Calu3 (cell line): Measurements from ENCODE around the gene SASS6. TPM values are rescaled to one million over a fixed set of nuclear protein-coding genes. Genes with fewer than 3 reads are reported as not detected.
"Not testable (repeated sequence)": the region's sequence is repeated elsewhere in the genome, so short reads cannot be mapped to it uniquely, and the experiment has no call there.

ENCODE experiments used
- BruUV-seq: library from RNA; stranded (reverse); fragments of 400-500 nt; replicated peaks from 2 replicates; lab custom pipeline; 2021; lab: Mats Ljungman, UMichigan
- CTCF ChIA-PET: fragments of 300-600 bp; sonication (Branson Sonifier 250); formaldehyde crosslinking; loops from one replicate; lab custom pipeline; 2022; ENCODE audit warnings: antibody characterized with exemption; lab: Charles Lee
- DNase-seq: peaks from one replicate; pipeline ENCODE4 v3.0.0; 2022
- H3K27ac Mint-ChIP-seq: one replicate; pipeline ENCODE4 v1.8.0; 2022; ENCODE audit warnings: mixed read lengths; ENCODE audit not compliant: unreplicated experiment
- H3K27me3 Mint-ChIP-seq: one replicate; pipeline ENCODE4 v1.8.0; 2022; ENCODE audit warnings: mixed read lengths; ENCODE audit not compliant: unreplicated experiment
- H3K36me3 Mint-ChIP-seq: one replicate; pipeline ENCODE4 v1.8.0; 2022; ENCODE audit warnings: mild to moderate bottlenecking, moderate library complexity, mixed read lengths; ENCODE audit not compliant: insufficient read depth, unreplicated experiment
- H3K4me1 Mint-ChIP-seq: one replicate; pipeline ENCODE4 v1.8.0; 2022; ENCODE audit warnings: mild to moderate bottlenecking, low read depth, mixed read lengths; ENCODE audit not compliant: unreplicated experiment
- H3K4me3 Mint-ChIP-seq: one replicate; pipeline ENCODE4 v1.8.0; 2022; ENCODE audit warnings: mild to moderate bottlenecking, low read depth, moderate library complexity, mixed read lengths; ENCODE audit not compliant: unreplicated experiment
- H3K9me3 Mint-ChIP-seq: one replicate; pipeline ENCODE4 v1.8.0; 2022; ENCODE audit warnings: low read depth, mixed read lengths; ENCODE audit not compliant: unreplicated experiment
- CTCF ChIP-seq: fragments of 200-600 bp; IDR thresholded peaks from one replicate; pipeline ENCODE4 v1.8.0; 2022; ENCODE audit warnings: antibody characterized with exemption; ENCODE audit not compliant: unreplicated experiment
- intact Hi-C: fragments of 100-400 bp; cut with micrococcal nuclease; formaldehyde crosslinking; loops from one replicate; pipeline ENCODE4 v1.10.0; 2022; ENCODE audit not compliant: unreplicated experiment
- total RNA-seq: library from RNA; stranded (reverse); gene quantifications from 2 replicates; pipeline ENCODE4 v1.2.3, GENCODE V29; 2022

Gene SASS6
- total RNA-seq, 1 experiment from 2014 or later, result 8.2 TPM

GRCh38 chr1:100050139-100050538 lies 82.6 kb downstream of the SASS6 start:
- Mint-ChIP-seq H3K36me3 (peaks cover 2% of the 10 kb centered on the region), H3K4me1 (peaks cover 20% of the 10 kb centered on the region), H3K4me3 (no peak overlapping the region), H3K27me3 (no peaks in the 10 kb centered on the region), H3K27ac (no peak overlapping the region), H3K9me3 (no peaks in the 10 kb centered on the region)
- no TSS peak for BruUV-seq
- CTCF ChIA-PET, result no interaction called here
- no peak for TF ChIP-seq CTCF
- no peak for DNase-seq
- intact Hi-C loops, result no loop called here

- H3K4me3 Mint-ChIP-seq, result not testable (repeated sequence)
Measured at GRCh38 chr1:100047235-100047708, 85.5 kb downstream of the SASS6 start.

GRCh38 chr1:100045206-100045605 lies 87.5 kb downstream of the SASS6 start:
- no peak for DNase-seq
- TF ChIP-seq CTCF, result no peak
- Mint-ChIP-seq H3K4me1 (peaks cover 20% of the 10 kb centered on the region), H3K4me3 (no peak overlapping the region), H3K9me3 (no peaks in the 10 kb centered on the region), H3K36me3 (peaks cover 5% of the 10 kb centered on the region), H3K27me3 (no peaks in the 10 kb centered on the region), H3K27ac (no peak overlapping the region)
- CTCF ChIA-PET, result no interaction called here
- no TSS peak for BruUV-seq
- intact Hi-C loops, result no loop called here

More at GRCh38 chr1:100047235-100047708, 85.5 kb downstream of the SASS6 start:
- H3K9me3 Mint-ChIP-seq, CTCF ChIA-PET, DNase-seq, intact Hi-C loops, H3K27me3 Mint-ChIP-seq, H3K27ac Mint-ChIP-seq, BruUV-seq, H3K36me3 Mint-ChIP-seq: not testable (repeated sequence)
- H3K4me1 Mint-ChIP-seq, result peaks cover 20% of the 10 kb centered on the region

GRCh38 chr1:100039591-100039990 lies 93.1 kb downstream of the SASS6 start:
- H3K9me3 Mint-ChIP-seq, result no peaks in the 10 kb centered on the region
- DNase-seq, result no peak
- no TSS peak for BruUV-seq
- peaks cover 35% of the 10 kb centered on the region for H3K36me3 Mint-ChIP-seq
- CTCF ChIA-PET, result no interaction called here
- H3K27me3 Mint-ChIP-seq, result no peaks in the 10 kb centered on the region
- no peak overlapping the region for H3K27ac Mint-ChIP-seq
- no peak for TF ChIP-seq CTCF
- H3K4me1 Mint-ChIP-seq, result no peaks in the 10 kb centered on the region
- peak overlapping the region; percentile 90 for H3K4me3 Mint-ChIP-seq
- intact Hi-C loops, result loop anchor here (5.0 kb wide), 1 partner anchor 93 kb away; the partner anchor contains the start of genes SASS6 and TRMT13

- peak overlapping the region; percentile 90 for H3K4me3 Mint-ChIP-seq
- intact Hi-C loops, result loop anchor here (5.0 kb wide), 1 partner anchor 94 kb away; the partner anchor contains the start of genes SASS6 and TRMT13
- peaks cover 35% of the 10 kb centered on the region for H3K36me3 Mint-ChIP-seq
- H3K27me3 Mint-ChIP-seq, result no peaks in the 10 kb centered on the region
- peak; percentile 35 for DNase-seq
- BruUV-seq, result no TSS peak
- H3K4me1 Mint-ChIP-seq, result no peaks in the 10 kb centered on the region
- H3K27ac Mint-ChIP-seq, result peak overlapping the region; percentile 94
- CTCF ChIA-PET, result no interaction called here
- no peak for TF ChIP-seq CTCF
- no peaks in the 10 kb centered on the region for H3K9me3 Mint-ChIP-seq
Measured at GRCh38 chr1:100038660-100039287, 94.0 kb downstream of the SASS6 start.
